H9 (cell line): ENCODE results near the gene KLHL13. TPM values are rescaled to one million over a fixed set of nuclear protein-coding genes. Genes with fewer than 3 reads are reported as not detected.

Experiments used
- DNase-seq: peaks from one replicate; pipeline ENCODE4 v3.0.0-alpha.2; 2017
- H2AFZ ChIP-seq: one replicate; pipeline ENCODE4 v1.6.1; 2013; ENCODE audit warnings: mild to moderate bottlenecking, low read length, control low read depth, moderate library complexity
- H2AK5ac ChIP-seq: 2 replicates; pipeline ENCODE4 v1.6.1; 2013; ENCODE audit warnings: low read length, control low read depth, mixed read lengths; ENCODE audit not compliant: insufficient read length
- H2BK120ac ChIP-seq: one replicate; pipeline ENCODE4 v1.6.1; 2013; ENCODE audit warnings: low read depth, mild to moderate bottlenecking, low read length, control low read depth, inconsistent platforms; ENCODE audit not compliant: poor library complexity, severe bottlenecking
- H2BK12ac ChIP-seq: 2 replicates; pipeline ENCODE4 v1.6.1; 2013; ENCODE audit warnings: low read length, control low read depth, mixed read lengths, low read depth; ENCODE audit not compliant: insufficient read length
- H2BK15ac ChIP-seq: 2 replicates; pipeline ENCODE4 v1.6.1; 2013; ENCODE audit warnings: low read depth, low read length, control low read depth
- H2BK20ac ChIP-seq: one replicate; pipeline ENCODE4 v1.6.1; 2013; ENCODE audit warnings: low read depth, mild to moderate bottlenecking, low read length, control low read depth, inconsistent platforms; ENCODE audit not compliant: poor library complexity, severe bottlenecking
- H2BK5ac ChIP-seq: 2 replicates; pipeline ENCODE4 v1.6.1; 2013; ENCODE audit warnings: low read length, control low read depth, mixed read lengths; ENCODE audit not compliant: insufficient read length
- H3K14ac ChIP-seq: 2 replicates; pipeline ENCODE4 v1.6.1; 2013; ENCODE audit warnings: low read length, control low read depth; ENCODE audit not compliant: insufficient read depth
- H3K18ac ChIP-seq: 2 replicates; pipeline ENCODE4 v1.6.1; 2013; ENCODE audit warnings: low read depth, mild to moderate bottlenecking, mixed read lengths, low read length, control low read depth; ENCODE audit not compliant: insufficient read length
- H3K23ac ChIP-seq: 2 replicates; pipeline ENCODE4 v1.6.1; 2013; ENCODE audit warnings: low read length, control low read depth, mixed read lengths, low read depth; ENCODE audit not compliant: insufficient read length
- H3K23me2 ChIP-seq: 2 replicates; pipeline ENCODE4 v1.6.1; 2013; ENCODE audit warnings: low read depth, mild to moderate bottlenecking, mixed read lengths, low read length, control low read depth; ENCODE audit not compliant: insufficient read length, poor library complexity, severe bottlenecking
- H3K27ac ChIP-seq: 2 replicates; pipeline ENCODE4 v1.5.1; 2013; ENCODE audit warnings: low read length, control low read depth, mixed read lengths, low read depth; ENCODE audit not compliant: insufficient read length
- H3K27me3 ChIP-seq: 2 replicates; pipeline ENCODE4 v1.6.1; 2013; ENCODE audit warnings: low read length, control low read depth, inconsistent platforms; ENCODE audit not compliant: insufficient read depth
- H3K4ac ChIP-seq: 2 replicates; pipeline ENCODE4 v1.6.1; 2013; ENCODE audit warnings: low read depth, mild to moderate bottlenecking, control low read depth, inconsistent platforms, low read length, moderate library complexity
- H3K4me1 ChIP-seq: 2 replicates; pipeline ENCODE4 v1.6.1; 2013; ENCODE audit warnings: low read length, control low read depth, inconsistent platforms; ENCODE audit not compliant: insufficient read depth
- H3K4me2 ChIP-seq: 2 replicates; pipeline ENCODE4 v1.6.1; 2013; ENCODE audit warnings: low read length, control low read depth, mixed read lengths; ENCODE audit not compliant: insufficient read length, insufficient read depth
- H3K56ac ChIP-seq: 2 replicates; pipeline ENCODE4 v1.6.1; 2013; ENCODE audit warnings: low read depth, mild to moderate bottlenecking, mixed read lengths, low read length, control low read depth; ENCODE audit not compliant: insufficient read length
- H3K79me1 ChIP-seq: 2 replicates; pipeline ENCODE4 v1.6.1; 2013; ENCODE audit warnings: low read depth, mild to moderate bottlenecking, moderate library complexity, low read length, control low read depth, inconsistent platforms; ENCODE audit not compliant: insufficient read depth, poor library complexity, severe bottlenecking
- H3K79me2 ChIP-seq: 2 replicates; pipeline ENCODE4 v1.6.1; 2013; ENCODE audit warnings: low read length, control low read depth, inconsistent platforms; ENCODE audit not compliant: insufficient read depth
- H3K9ac ChIP-seq: 2 replicates; pipeline ENCODE4 v1.6.1; 2013; ENCODE audit warnings: low read length, control low read depth, mixed read lengths; ENCODE audit not compliant: insufficient read length; ENCODE audit errors: extremely low read depth
- H3K9me3 ChIP-seq: one replicate; pipeline ENCODE4 v1.6.1; 2013; ENCODE audit warnings: low read depth, low read length, inconsistent platforms; ENCODE audit not compliant: control insufficient read depth
- H3T11ph ChIP-seq: one replicate; pipeline ENCODE4 v1.6.1; 2013; ENCODE audit warnings: mild to moderate bottlenecking, low read length, control low read depth, inconsistent platforms
- H4K20me1 ChIP-seq: one replicate; pipeline ENCODE4 v1.6.1; 2013; ENCODE audit not compliant: control insufficient read depth, insufficient read length, insufficient read depth
- H4K5ac ChIP-seq: 2 replicates; pipeline ENCODE4 v1.6.1; 2013; ENCODE audit warnings: low read depth, mild to moderate bottlenecking, mixed read lengths, low read length, control low read depth; ENCODE audit not compliant: insufficient read length
- H4K8ac ChIP-seq: replicated peaks from 2 replicates; pipeline ENCODE4 v1.6.1; 2013; ENCODE audit warnings: low read length, control low read depth, mixed read lengths, low read depth; ENCODE audit not compliant: insufficient read length
- H4K91ac ChIP-seq: 2 replicates; pipeline ENCODE4 v1.6.1; 2013; ENCODE audit warnings: low read depth, mild to moderate bottlenecking, moderate library complexity, mixed read lengths, low read length, control low read depth; ENCODE audit not compliant: insufficient read length
- H3K27ac Mint-ChIP-seq, 3 experiments: 2 replicates in 2 of 3; 3 replicates in 1 of 3; pipeline ENCODE4 v1.8.0; 2020 to 2021; ENCODE audit warnings: mixed read lengths in 3 of 3, mild to moderate bottlenecking in 1 of 3, moderate library complexity in 1 of 3
- H3K27me3 Mint-ChIP-seq: 2 replicates; pipeline ENCODE4 v1.8.0; 2021; ENCODE audit warnings: low read depth, mild to moderate bottlenecking, moderate library complexity, mixed read lengths
- H3K36me3 Mint-ChIP-seq, 3 experiments: 2 replicates in 2 of 3; 3 replicates in 1 of 3; pipeline ENCODE4 v1.8.0; 2020 to 2021; ENCODE audit warnings: low read depth in 3 of 3, mixed read lengths in 3 of 3; ENCODE audit not compliant: insufficient read depth in 1 of 3
- H3K4me1 Mint-ChIP-seq, 2 experiments: 2 replicates each; pipeline ENCODE4 v1.8.0; 2020; ENCODE audit warnings: mixed read lengths in 2 of 2
- H3K4me3 Mint-ChIP-seq, 2 experiments: 2 replicates in 1 of 2; 3 replicates in 1 of 2; pipeline ENCODE4 v1.8.0; 2020 to 2021; ENCODE audit warnings: mild to moderate bottlenecking in 2 of 2, mixed read lengths in 2 of 2, moderate library complexity in 1 of 2
- H3K9me3 Mint-ChIP-seq, 2 experiments: 2 replicates in 1 of 2; 3 replicates in 1 of 2; pipeline ENCODE4 v1.8.0; 2020; ENCODE audit warnings: mild to moderate bottlenecking in 2 of 2, mixed read lengths in 2 of 2, moderate library complexity in 1 of 2
- CTCF ChIP-seq: fragments of 200-600 bp; sonication (generic); conservative IDR thresholded peaks from 3 replicates; pipeline ENCODE4 v1.8.0; 2021; ENCODE audit warnings: antibody characterized with exemption, mild to moderate bottlenecking
- WGBS: extraction: QIAGEN DNeasy Blood & Tissue Kit; methylation state at CpG from one replicate; pipeline ENCODE4 v1.1.7; 2013; ENCODE audit warnings: missing lambda C conversion rate, low lambda C conversion rate, mixed read lengths; ENCODE audit not compliant: insufficient read length; ENCODE audit errors: extremely low coverage; 5-methylcytosine and 5-hydroxymethylcytosine counted together
- total RNA-seq: library from RNA; stranded (reverse); gene quantifications from 2 replicates; pipeline ENCODE4 v1.2.1, GENCODE V29; 2021

The KLHL13 gene
- total RNA-seq, 1 experiment from 2014 or later = 4.1 TPM

GRCh38 chrX:117982694-117983392 lies 133.8 kb downstream of the KLHL13 start:
- Histone ChIP-seq H3K23ac (no peak overlapping the region), H3K79me2 (no peaks in the 10 kb centered on the region), H4K20me1 (no peaks in the 10 kb centered on the region), H2BK12ac (no peak overlapping the region), H3K23me2 (no peaks in the 10 kb centered on the region), H3K9me3 (peaks cover 6% of the 10 kb centered on the region), H4K8ac (no peak overlapping the region), H3K9ac (no peak overlapping the region), H4K5ac (no peak overlapping the region), H2BK15ac (no peak overlapping the region), H2BK5ac (no peak overlapping the region), H3K18ac (no peak overlapping the region), H3K27me3 (no peaks in the 10 kb centered on the region), H3K79me1 (no peaks in the 10 kb centered on the region), H3K4me2 (no peak overlapping the region), H3K56ac (no peak overlapping the region), H3K4me1 (no peaks in the 10 kb centered on the region), H3T11ph (no peak overlapping the region), H2AK5ac (no peak overlapping the region), H2BK120ac (no peak overlapping the region), H4K91ac (no peak overlapping the region), H3K14ac (no peak overlapping the region), H2AFZ (no peak overlapping the region), H2BK20ac (no peak overlapping the region), H3K4ac (no peak overlapping the region), H3K27ac (no peak overlapping the region)
- Mint-ChIP-seq H3K27me3 (no peaks in the 10 kb centered on the region; the same call in 1 of the 2 replicates), H3K36me3 (no peaks in the 10 kb centered on the region), H3K4me1 (no peaks in the 10 kb centered on the region), H3K27ac (no peak overlapping the region), H3K9me3 (peaks cover 0 to 41% of the 10 kb centered on the region in 2 experiments; a peak in 2 of 5 replicates), H3K4me3 (no peak overlapping the region)
- WGBS = no CpG with 5 or more reads among the region's 4 CpGs
- no peak for DNase-seq
- no peak for TF ChIP-seq CTCF
